ENCODE results near the gene CHRD.
"Not testable (repeated sequence)": the region's sequence is repeated elsewhere in the genome, so short reads cannot be mapped to it uniquely, and the experiment has no call there.

The CHRD gene

GRCh38 chr3:184426691-184427141 is 46.9 kb downstream of the CHRD start:
- DNase-seq = no peak

GRCh38 chr3:184428561-184429175 is 48.8 kb downstream of the CHRD start:
- no peak for DNase-seq

- no peak for DNase-seq
Measured at GRCh38 chr3:184429786-184430185, 49.9 kb downstream of the CHRD start.

- DNase-seq = no peak
Measured at GRCh38 chr3:184430940-184431339, 51.1 kb downstream of the CHRD start.

- not testable (repeated sequence) for DNase-seq
Measured at GRCh38 chr3:184433178-184433577, 53.3 kb downstream of the CHRD start.

GRCh38 chr3:184439096-184439495 is 59.2 kb downstream of the CHRD start:
- no peak for DNase-seq

Measured in inflammatory macrophage (primary cell).